Measurements from ENCODE around the gene CWC27. TPM values are rescaled to one million over a fixed set of nuclear protein-coding genes. Genes with fewer than 3 reads are reported as not detected.

Gene CWC27
- total RNA-seq, 2 donors from 2014 or later, result 10.9 to 14.0 TPM

- H3K36me3 ChIP-seq (replicated peaks in 1 of 2; ENCODE audit: insufficient read depth in 1 of 2, low read depth in 2 of 2), result peaks cover 0 to 2% of the 10 kb centered on the region in 2 donors
- no peaks in the 10 kb centered on the region for H3K27me3 ChIP-seq
- H3K9me3 ChIP-seq, result no peaks in the 10 kb centered on the region
- no peak overlapping the region for H3K4me3 ChIP-seq
- H3K27ac ChIP-seq, result no peak overlapping the region
- no peak for ATAC-seq
- DNase-seq, result no peak
- TF ChIP-seq CTCF (IDR thresholded peaks at IDR 0.05) (no peak), POLR2A (IDR thresholded peaks at IDR 0.05) (no peak)
- WGBS, 2 donors, result 64 to 66% methylated on average over 2 of the region's 2 CpGs
- no peaks in the 10 kb centered on the region for H3K4me1 ChIP-seq
- intact Hi-C loops (cut with DNase I), result no loop called here
Measured at GRCh38 chr5:64978546-64978945, 209.8 kb downstream of the CWC27 start.

GRCh38 chr5:64979531-64979930, 210.8 kb downstream of the CWC27 start:
- Histone ChIP-seq H3K27ac (no peak overlapping the region), H3K4me1 (no peaks in the 10 kb centered on the region), H3K4me3 (no peak overlapping the region), H3K9me3 (no peaks in the 10 kb centered on the region), H3K36me3 (replicated peaks in 1 of 2; ENCODE audit: insufficient read depth in 1 of 2, low read depth in 2 of 2) (peaks cover 0 to 2% of the 10 kb centered on the region in 2 donors), H3K27me3 (no peaks in the 10 kb centered on the region)
- DNase-seq (no peak), ATAC-seq (no peak)
- TF ChIP-seq POLR2A (IDR thresholded peaks at IDR 0.05) (no peak), CTCF (IDR thresholded peaks at IDR 0.05) (no peak)
- WGBS, 2 donors, result 93 to 97% methylated on average over 3 of the region's 3 CpGs
- intact Hi-C loops (cut with DNase I), result no loop called here

- Histone ChIP-seq H3K9me3 (no peaks in the 10 kb centered on the region), H3K4me1 (no peaks in the 10 kb centered on the region), H3K36me3 (replicated peaks in 1 of 2; ENCODE audit: insufficient read depth in 1 of 2, low read depth in 2 of 2) (peaks cover 0 to 2% of the 10 kb centered on the region in 2 donors), H3K4me3 (no peak overlapping the region), H3K27ac (no peak overlapping the region), H3K27me3 (no peaks in the 10 kb centered on the region)
- intact Hi-C loops (cut with DNase I), result no loop called here
- TF ChIP-seq CTCF (IDR thresholded peaks at IDR 0.05) (no peak), POLR2A (IDR thresholded peaks at IDR 0.05) (no peak)
- DNase-seq, result no peak
- ATAC-seq, result no peak
- WGBS, 2 donors, result 85 to 95% methylated on average over 2 of the region's 2 CpGs
Measured at GRCh38 chr5:64980176-64980575, 211.4 kb downstream of the CWC27 start.

GRCh38 chr5:64987768-64988167, 219.0 kb downstream of the CWC27 start:
- no peak for ATAC-seq
- TF ChIP-seq CTCF (IDR thresholded peaks at IDR 0.05), result no peak
- TF ChIP-seq POLR2A (IDR thresholded peaks at IDR 0.05), result no peak
- no peaks in the 10 kb centered on the region for H3K36me3 ChIP-seq (replicated peaks in 1 of 2; ENCODE audit: insufficient read depth in 1 of 2, low read depth in 2 of 2)
- H3K4me1 ChIP-seq, result no peaks in the 10 kb centered on the region
- no peaks in the 10 kb centered on the region for H3K27me3 ChIP-seq
- H3K4me3 ChIP-seq, result no peak overlapping the region
- intact Hi-C loops (cut with DNase I), result no loop called here
- no peak overlapping the region for H3K27ac ChIP-seq
- WGBS, 2 donors, result 74 to 76% methylated on average over 1 of the region's 1 CpG
- DNase-seq, result no peak
- H3K9me3 ChIP-seq, result no peaks in the 10 kb centered on the region

GRCh38 chr5:65009207-65009606, 240.5 kb downstream of the CWC27 start:
- 90 to 100% methylated on average over 1 of the region's 1 CpG for WGBS, 2 donors
- no peaks in the 10 kb centered on the region for H3K4me1 ChIP-seq

More at GRCh38 chr5:65009207-65009606, 240.5 kb downstream of the CWC27 start:
- no peak for TF ChIP-seq CTCF (IDR thresholded peaks at IDR 0.05)
- no peak for TF ChIP-seq POLR2A (IDR thresholded peaks at IDR 0.05)
- Histone ChIP-seq H3K27ac (no peak overlapping the region), H3K36me3 (replicated peaks in 1 of 2; ENCODE audit: insufficient read depth in 1 of 2, low read depth in 2 of 2) (no peaks in the 10 kb centered on the region), H3K9me3 (no peaks in the 10 kb centered on the region), H3K4me3 (no peak overlapping the region), H3K27me3 (no peaks in the 10 kb centered on the region)
- ATAC-seq, result no peak
- DNase-seq, result no peak
- intact Hi-C loops (cut with DNase I), result no loop called here

Measured in body of pancreas (tissue), 4 donors.